Activated T-helper 2 cell treated with anti-CD3 and anti-CD28 coated beads, Interferon-gamma antibody, Interleukin-2, Interleukin-4, amounts not matched to agents 10 μg/mL and 5 μg/mL and 100 μg/mL, durations not matched to agents 14 hours and 24 hours and 36 hours (primary cell): ENCODE measurements around the gene ITSN1. TPM values are rescaled to one million over a fixed set of nuclear protein-coding genes. Genes with fewer than 3 reads are reported as not detected.

ENCODE experiments used
- DNase-seq: peaks from one replicate; pipeline ENCODE4 v3.0.0; 2021; ENCODE audit warnings: low spot score
- H3K27ac Mint-ChIP-seq: one replicate; pipeline ENCODE4 v1.8.0; 2021; ENCODE audit warnings: mixed read lengths
- H3K27me3 Mint-ChIP-seq: one replicate; pipeline ENCODE4 v1.8.0; 2021; ENCODE audit warnings: low read depth, mixed read lengths
- H3K36me3 Mint-ChIP-seq: one replicate; pipeline ENCODE4 v1.8.0; 2021; ENCODE audit warnings: low read depth, mixed read lengths
- H3K4me1 Mint-ChIP-seq: one replicate; pipeline ENCODE4 v1.8.0; 2021; ENCODE audit warnings: low read depth, mixed read lengths
- H3K4me3 Mint-ChIP-seq: one replicate; pipeline ENCODE4 v1.8.0; 2021; ENCODE audit warnings: low read depth, mild to moderate bottlenecking, moderate library complexity, mixed read lengths
- H3K9me3 Mint-ChIP-seq: one replicate; pipeline ENCODE4 v1.8.0; 2021; ENCODE audit warnings: mixed read lengths
- intact Hi-C: fragments of 100-400 bp; cut with micrococcal nuclease; formaldehyde crosslinking; loops from one replicate; pipeline ENCODE4 v1.15.1; 2023
- total RNA-seq: library from RNA; stranded (reverse); gene quantifications from 2 replicates; pipeline ENCODE4 v1.2.3, GENCODE V29; 2022

ITSN1 gene
- total RNA-seq, 1 donor from 2014 or later: 5.9 TPM

- Mint-ChIP-seq H3K36me3 (no peaks in the 10 kb centered on the region), H3K27ac (no peak overlapping the region), H3K4me1 (no peaks in the 10 kb centered on the region), H3K9me3 (peaks cover 3% of the 10 kb centered on the region), H3K27me3 (peaks cover 2% of the 10 kb centered on the region), H3K4me3 (no peak overlapping the region)
- DNase-seq: no peak
- intact Hi-C loops: no loop called here
These were observed 15.0 kb downstream of the ITSN1 start for GRCh38 chr21:33657124-33657820.

DNA sequence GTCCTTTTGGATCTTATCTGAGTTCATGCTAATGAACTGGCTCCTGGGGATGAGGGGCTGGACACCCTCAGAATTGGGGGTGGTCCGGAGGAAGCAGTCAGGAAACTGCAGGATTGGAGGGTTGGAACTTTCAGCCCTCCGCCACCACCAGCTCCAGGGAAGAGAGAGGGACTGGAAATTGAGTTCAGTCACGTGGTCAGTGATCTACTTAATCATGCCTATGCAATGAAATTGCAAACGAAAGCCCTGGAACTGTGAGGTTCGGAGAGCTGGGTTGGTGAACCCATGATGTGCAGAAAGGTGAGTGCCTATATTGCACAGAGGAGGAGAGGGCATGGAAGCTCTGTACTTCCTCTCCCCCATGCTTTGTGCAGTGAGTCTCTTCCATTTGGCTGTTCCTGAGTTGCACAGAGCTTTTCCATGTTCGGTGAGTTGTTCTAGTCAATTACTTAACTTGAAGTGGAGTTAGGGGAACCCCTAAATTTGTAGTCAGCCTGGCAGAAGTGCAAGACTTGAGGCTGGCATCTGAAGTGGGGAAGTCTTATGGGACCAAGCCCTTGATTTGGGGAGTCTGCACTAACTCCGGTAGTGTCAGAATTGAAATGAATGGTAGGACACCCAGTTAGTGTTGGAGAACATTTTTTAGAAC, 16.7 kb downstream of the ITSN1 start:
- no peak overlapping the region for H3K27ac Mint-ChIP-seq
- intact Hi-C loops: no loop called here
- H3K4me1 Mint-ChIP-seq: no peaks in the 10 kb centered on the region
- peaks cover 2% of the 10 kb centered on the region for H3K27me3 Mint-ChIP-seq
- no peak overlapping the region for H3K4me3 Mint-ChIP-seq
- no peak for DNase-seq
- H3K36me3 Mint-ChIP-seq: no peaks in the 10 kb centered on the region
- peaks cover 3% of the 10 kb centered on the region for H3K9me3 Mint-ChIP-seq

DNA sequence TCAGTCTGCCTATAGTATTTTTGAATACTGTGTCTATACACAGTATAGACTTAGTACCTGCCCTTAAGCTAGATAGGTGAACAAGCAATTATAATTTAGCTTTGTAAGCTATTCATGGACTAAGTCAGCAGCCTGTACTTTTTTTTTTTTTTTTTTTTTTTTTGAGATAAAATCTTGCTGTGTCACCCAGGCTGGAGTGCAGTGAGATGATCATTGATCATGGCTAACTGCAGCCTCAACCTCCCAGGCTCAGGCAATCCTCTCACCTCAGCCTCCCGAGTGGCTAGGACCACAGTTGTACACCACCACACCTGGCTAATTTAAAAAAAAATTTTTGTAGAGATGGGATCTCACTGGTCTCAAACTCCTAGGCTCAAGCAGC, 17.3 kb downstream of the ITSN1 start:
- intact Hi-C loops: no loop called here
- H3K36me3 Mint-ChIP-seq: no peaks in the 10 kb centered on the region
- H3K27me3 Mint-ChIP-seq: peaks cover 2% of the 10 kb centered on the region
- H3K27ac Mint-ChIP-seq: no peak overlapping the region
- H3K9me3 Mint-ChIP-seq: peaks cover 3% of the 10 kb centered on the region
- no peak for DNase-seq
- no peak overlapping the region for H3K4me3 Mint-ChIP-seq
- no peaks in the 10 kb centered on the region for H3K4me1 Mint-ChIP-seq

GRCh38 chr21:33660406-33660805, 18.1 kb downstream of the ITSN1 start:
- Mint-ChIP-seq H3K27me3 (peaks cover 2% of the 10 kb centered on the region), H3K9me3 (peaks cover 3% of the 10 kb centered on the region), H3K36me3 (no peaks in the 10 kb centered on the region), H3K27ac (no peak overlapping the region), H3K4me3 (no peak overlapping the region), H3K4me1 (no peaks in the 10 kb centered on the region)
- intact Hi-C loops: no loop called here
- DNase-seq: no peak

DNA sequence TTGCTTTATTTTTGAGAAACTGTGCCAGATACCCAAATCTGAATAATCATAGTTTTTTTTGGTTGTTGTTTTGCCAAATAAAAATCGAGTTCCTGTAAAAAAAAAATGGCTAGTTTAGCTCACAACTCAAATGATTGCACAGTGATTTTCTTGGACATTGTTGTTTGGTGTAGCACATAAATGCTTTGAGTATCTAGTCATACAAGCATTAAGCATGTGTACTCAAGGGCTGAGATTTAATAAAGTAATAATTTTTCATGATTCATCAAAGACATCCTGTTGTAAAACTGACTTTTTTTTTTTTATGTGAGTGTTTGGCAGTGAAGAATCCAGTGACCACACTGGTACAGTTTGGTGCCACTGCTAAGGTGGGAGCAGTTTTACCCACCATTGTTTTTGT, 18.8 kb downstream of the ITSN1 start:
- intact Hi-C loops: no loop called here
- Mint-ChIP-seq H3K9me3 (peaks cover 3% of the 10 kb centered on the region), H3K27me3 (no peaks in the 10 kb centered on the region), H3K36me3 (no peaks in the 10 kb centered on the region), H3K27ac (no peak overlapping the region), H3K4me3 (no peak overlapping the region), H3K4me1 (no peaks in the 10 kb centered on the region)
- DNase-seq: no peak

GRCh38 chr21:33662046-33662445, 19.7 kb downstream of the ITSN1 start:
- H3K4me3 Mint-ChIP-seq: no peak overlapping the region
- H3K36me3 Mint-ChIP-seq: no peaks in the 10 kb centered on the region
- H3K27me3 Mint-ChIP-seq: no peaks in the 10 kb centered on the region
- no peak overlapping the region for H3K27ac Mint-ChIP-seq
- H3K4me1 Mint-ChIP-seq: no peaks in the 10 kb centered on the region
- H3K9me3 Mint-ChIP-seq: peaks cover 3% of the 10 kb centered on the region
- intact Hi-C loops: no loop called here
- DNase-seq: no peak

GRCh38 chr21:33663241-33663640, 20.9 kb downstream of the ITSN1 start:
- H3K27ac Mint-ChIP-seq: no peak overlapping the region
- H3K4me1 Mint-ChIP-seq: peaks cover 2% of the 10 kb centered on the region
- H3K27me3 Mint-ChIP-seq: no peaks in the 10 kb centered on the region
- no peak for DNase-seq
- H3K4me3 Mint-ChIP-seq: no peak overlapping the region
- H3K9me3 Mint-ChIP-seq: peaks cover 3% of the 10 kb centered on the region
- intact Hi-C loops: no loop called here
- no peaks in the 10 kb centered on the region for H3K36me3 Mint-ChIP-seq

GRCh38 chr21:33664135-33664534, 21.8 kb downstream of the ITSN1 start:
- no peak overlapping the region for H3K27ac Mint-ChIP-seq
- intact Hi-C loops: no loop called here
- no peaks in the 10 kb centered on the region for H3K36me3 Mint-ChIP-seq
- peaks cover 3% of the 10 kb centered on the region for H3K9me3 Mint-ChIP-seq
- H3K4me1 Mint-ChIP-seq: peaks cover 2% of the 10 kb centered on the region
- no peaks in the 10 kb centered on the region for H3K27me3 Mint-ChIP-seq
- DNase-seq: no peak
- H3K4me3 Mint-ChIP-seq: no peak overlapping the region

DNA sequence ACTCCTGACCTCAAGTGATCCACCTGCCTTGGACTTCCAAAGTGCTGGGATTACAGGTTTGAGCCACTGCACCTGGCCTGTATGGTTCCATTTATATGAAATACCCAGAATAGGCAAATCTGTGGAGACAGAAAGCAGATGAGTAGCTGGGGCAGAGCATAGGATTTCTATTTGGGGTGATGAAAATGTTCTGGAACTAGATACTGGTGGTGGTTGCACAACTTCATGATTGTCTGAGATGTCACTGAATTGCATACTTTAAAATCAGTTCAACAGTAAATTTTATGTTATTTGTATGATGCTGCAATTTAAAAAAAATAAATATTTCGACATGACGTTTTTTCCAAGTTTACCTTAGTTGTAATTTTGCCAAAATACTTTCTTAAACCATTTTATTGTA, 23.9 kb downstream of the ITSN1 start:
- peaks cover 1% of the 10 kb centered on the region for H3K9me3 Mint-ChIP-seq
- no peaks in the 10 kb centered on the region for H3K36me3 Mint-ChIP-seq
- DNase-seq: no peak
- no peak overlapping the region for H3K4me3 Mint-ChIP-seq
- no peak overlapping the region for H3K27ac Mint-ChIP-seq
- no peaks in the 10 kb centered on the region for H3K27me3 Mint-ChIP-seq
- intact Hi-C loops: no loop called here
- H3K4me1 Mint-ChIP-seq: peaks cover 5% of the 10 kb centered on the region

DNA sequence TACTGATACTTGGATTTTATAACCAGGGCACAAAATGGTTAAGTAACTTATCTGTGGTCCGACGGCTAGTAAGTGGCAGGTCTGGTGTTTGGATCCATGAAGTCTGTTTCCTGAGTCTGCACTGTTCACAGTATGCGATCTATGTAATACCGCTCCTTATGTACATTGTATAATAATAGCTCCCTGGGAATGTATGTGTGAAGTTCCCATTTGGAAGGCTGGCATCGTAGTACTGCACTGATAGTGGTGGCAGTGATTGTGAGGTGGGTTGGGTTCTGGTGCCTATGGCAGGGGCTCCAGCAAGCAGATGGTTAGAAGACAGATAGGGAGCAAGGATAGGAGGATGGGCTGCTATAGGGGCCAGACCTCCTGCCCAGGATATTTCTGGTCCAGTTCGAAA, 25.3 kb downstream of the ITSN1 start:
- no peak for DNase-seq
- intact Hi-C loops: no loop called here
- no peak overlapping the region for H3K4me3 Mint-ChIP-seq
- no peaks in the 10 kb centered on the region for H3K9me3 Mint-ChIP-seq
- peaks cover 5% of the 10 kb centered on the region for H3K4me1 Mint-ChIP-seq
- H3K36me3 Mint-ChIP-seq: no peaks in the 10 kb centered on the region
- H3K27me3 Mint-ChIP-seq: no peaks in the 10 kb centered on the region
- H3K27ac Mint-ChIP-seq: no peak overlapping the region

- no peaks in the 10 kb centered on the region for H3K36me3 Mint-ChIP-seq
- H3K27me3 Mint-ChIP-seq: no peaks in the 10 kb centered on the region
- no peaks in the 10 kb centered on the region for H3K9me3 Mint-ChIP-seq
- no peak for DNase-seq
- intact Hi-C loops: no loop called here
- H3K4me3 Mint-ChIP-seq: no peak overlapping the region
- peaks cover 5% of the 10 kb centered on the region for H3K4me1 Mint-ChIP-seq
- H3K27ac Mint-ChIP-seq: no peak overlapping the region
These were observed 25.9 kb downstream of the ITSN1 start for GRCh38 chr21:33668180-33668579.

GRCh38 chr21:33668620-33669019, 26.3 kb downstream of the ITSN1 start:
- H3K27me3 Mint-ChIP-seq: no peaks in the 10 kb centered on the region
- intact Hi-C loops: no loop called here
- H3K27ac Mint-ChIP-seq: no peak overlapping the region
- H3K4me3 Mint-ChIP-seq: no peak overlapping the region
- H3K36me3 Mint-ChIP-seq: no peaks in the 10 kb centered on the region
- H3K4me1 Mint-ChIP-seq: peaks cover 5% of the 10 kb centered on the region
- no peaks in the 10 kb centered on the region for H3K9me3 Mint-ChIP-seq
- DNase-seq: no peak

GRCh38 chr21:33670076-33670978, 28.0 kb downstream of the ITSN1 start:
- no peak for DNase-seq
- Mint-ChIP-seq H3K9me3 (no peaks in the 10 kb centered on the region), H3K27ac (no peak overlapping the region), H3K36me3 (no peaks in the 10 kb centered on the region), H3K4me3 (no peak overlapping the region), H3K4me1 (peaks cover 5% of the 10 kb centered on the region), H3K27me3 (no peaks in the 10 kb centered on the region)
- intact Hi-C loops: no loop called here
